Measurements from ENCODE around the gene OOSP4A.

Gene OOSP4A

GRCh38 chr11:59990421-59990820, 26.6 kb downstream of the OOSP4A start:
- H3K4me3 ChIP-seq (ENCODE audit: low read depth, low read length) = no peak overlapping the region
- in situ Hi-C loops (cut with HindIII; ENCODE audit: low sequenced_read_pairs) = no loop called here
- no peak for TF ChIP-seq CTCF (IDR thresholded peaks at IDR 0.05; ENCODE audit: low read depth, low read length, missing control alignments)
- no peak for DNase-seq (ENCODE audit: low read depth)

GRCh38 chr11:59992425-59992824, 28.6 kb downstream of the OOSP4A start:
- TF ChIP-seq CTCF (IDR thresholded peaks at IDR 0.05; ENCODE audit: low read depth, low read length, missing control alignments) = no peak
- H3K4me3 ChIP-seq (ENCODE audit: low read depth, low read length) = no peak overlapping the region
- in situ Hi-C loops (cut with HindIII; ENCODE audit: low sequenced_read_pairs) = no loop called here
- no peak for DNase-seq (ENCODE audit: low read depth)

GRCh38 chr11:59997800-59998199, 34.0 kb downstream of the OOSP4A start:
- in situ Hi-C loops (cut with HindIII; ENCODE audit: low sequenced_read_pairs) = no loop called here
- no peak overlapping the region for H3K4me3 ChIP-seq (ENCODE audit: low read depth, low read length)
- no peak for TF ChIP-seq CTCF (IDR thresholded peaks at IDR 0.05; ENCODE audit: low read depth, low read length, missing control alignments)
- no peak for DNase-seq (ENCODE audit: low read depth)

- in situ Hi-C loops (cut with HindIII; ENCODE audit: low sequenced_read_pairs) = no loop called here
- no peak for TF ChIP-seq CTCF (IDR thresholded peaks at IDR 0.05; ENCODE audit: low read depth, low read length, missing control alignments)
- DNase-seq (ENCODE audit: low read depth) = no peak
- no peak overlapping the region for H3K4me3 ChIP-seq (ENCODE audit: low read depth, low read length)
Measured at GRCh38 chr11:59999691-60000090, 35.9 kb downstream of the OOSP4A start.

- no peak for DNase-seq (ENCODE audit: low read depth)
- TF ChIP-seq CTCF (IDR thresholded peaks at IDR 0.05; ENCODE audit: low read depth, low read length, missing control alignments) = no peak
- in situ Hi-C loops (cut with HindIII; ENCODE audit: low sequenced_read_pairs) = no loop called here
- H3K4me3 ChIP-seq (ENCODE audit: low read depth, low read length) = no peak overlapping the region
Measured at GRCh38 chr11:60003729-60004128, 39.9 kb downstream of the OOSP4A start.

GRCh38 chr11:60005360-60005759, 41.5 kb downstream of the OOSP4A start:
- no peak for DNase-seq (ENCODE audit: low read depth)
- H3K4me3 ChIP-seq (ENCODE audit: low read depth, low read length) = no peak overlapping the region
- no peak for TF ChIP-seq CTCF (IDR thresholded peaks at IDR 0.05; ENCODE audit: low read depth, low read length, missing control alignments)
- in situ Hi-C loops (cut with HindIII; ENCODE audit: low sequenced_read_pairs) = no loop called here

- no peak for DNase-seq (ENCODE audit: low read depth)
- no peak within 1 kb of the TSS for H3K4me3 ChIP-seq (ENCODE audit: low read depth, low read length)
- TF ChIP-seq CTCF (IDR thresholded peaks at IDR 0.05; ENCODE audit: low read depth, low read length, missing control alignments) = no peak
- in situ Hi-C loops (cut with HindIII; ENCODE audit: low sequenced_read_pairs) = no loop called here
Measured at GRCh38 chr11:60016881-60017280, 53.0 kb downstream of the OOSP4A start, which contains the start of gene OOSP4B. TSS of gene OOSP4B (plus strand) at chr11:60017181.
